Neural progenitor cell (in vitro differentiated cells): Measurements from ENCODE around the gene SCAI. TPM values are rescaled to one million over a fixed set of nuclear protein-coding genes. Genes with fewer than 3 reads are reported as not detected.

Experiments used
- DNase-seq: peaks from one replicate; pipeline ENCODE4 v3.0.0-alpha.2; 2016; ENCODE audit warnings: low spot score
- H2AFZ ChIP-seq: fragments of 200-600 bp; sonication (generic); replicated peaks from 2 replicates; pipeline ENCODE4 v1.6.1; 2016; ENCODE audit warnings: antibody characterized with exemption
- H3F3A ChIP-seq: fragments of 200-600 bp; sonication (generic); 2 replicates; pipeline ENCODE4 v1.6.1; 2016; ENCODE audit warnings: antibody characterized with exemption, low read depth
- H3K27ac ChIP-seq: fragments of 200-600 bp; sonication (generic); 2 replicates; pipeline ENCODE4 v1.5.1; 2016; ENCODE audit warnings: mild to moderate bottlenecking
- H3K27me3 ChIP-seq: fragments of 200-600 bp; sonication (generic); 2 replicates; pipeline ENCODE4 v1.6.1; 2016; ENCODE audit warnings: mild to moderate bottlenecking, moderate library complexity
- H3K36me3 ChIP-seq: fragments of 200-600 bp; sonication (generic); 2 replicates; pipeline ENCODE4 v1.5.1; 2016
- H3K4me1 ChIP-seq: fragments of 200-600 bp; sonication (generic); 2 replicates; pipeline ENCODE4 v1.6.1; 2016; ENCODE audit warnings: mixed run types
- H3K4me2 ChIP-seq: fragments of 200-600 bp; sonication (generic); 2 replicates; pipeline ENCODE4 v1.6.1; 2016
- H3K4me3 ChIP-seq: fragments of 200-600 bp; sonication (generic); 2 replicates; pipeline ENCODE4 v1.5.1; 2016
- H3K79me2 ChIP-seq: fragments of 200-600 bp; sonication (generic); 2 replicates; pipeline ENCODE4 v1.6.1; 2016; ENCODE audit warnings: low read depth
- H3K9ac ChIP-seq: fragments of 200-600 bp; sonication (generic); 2 replicates; pipeline ENCODE4 v1.6.1; 2016
- H3K9me3 ChIP-seq: fragments of 200-600 bp; sonication (generic); 2 replicates; pipeline ENCODE4 v1.5.1; 2016; ENCODE audit warnings: low read depth
- H4K20me1 ChIP-seq: fragments of 200-600 bp; sonication (generic); 2 replicates; pipeline ENCODE4 v1.6.1; 2016; ENCODE audit warnings: low read depth
- H3K27ac Mint-ChIP-seq: 3 replicates; pipeline ENCODE4 v1.8.0; 2021; ENCODE audit warnings: mixed read lengths
- H3K27me3 Mint-ChIP-seq: 2 replicates; pipeline ENCODE4 v1.8.0; 2022; ENCODE audit warnings: low read depth, mild to moderate bottlenecking, inconsistent platforms, moderate library complexity, mixed read lengths; ENCODE audit not compliant: insufficient read depth
- H3K36me3 Mint-ChIP-seq: 3 replicates; pipeline ENCODE4 v1.8.0; 2021; ENCODE audit warnings: mixed read lengths
- H3K4me1 Mint-ChIP-seq: 3 replicates; pipeline ENCODE4 v1.8.0; 2021; ENCODE audit warnings: mixed read lengths
- H3K4me3 Mint-ChIP-seq: 3 replicates; pipeline ENCODE4 v1.8.0; 2021; ENCODE audit warnings: mild to moderate bottlenecking, moderate library complexity, mixed read lengths
- H3K9me3 Mint-ChIP-seq: 3 replicates; pipeline ENCODE4 v1.8.0; 2020; ENCODE audit warnings: mixed read lengths
- CTCF ChIP-seq: fragments of 200-600 bp; sonication (generic); IDR thresholded peaks from 2 replicates; pipeline ENCODE4 v1.5.1; 2017; ENCODE audit warnings: antibody characterized with exemption, mild to moderate bottlenecking
- EZH2 ChIP-seq: fragments of 200-600 bp; sonication (generic); IDR thresholded peaks from 2 replicates; pipeline ENCODE4 v1.6.1; 2017; ENCODE audit warnings: antibody characterized with exemption, mild to moderate bottlenecking, moderate library complexity
- EZH2phosphoT487 ChIP-seq: fragments of 200-600 bp; sonication (generic); IDR thresholded peaks from 2 replicates; pipeline ENCODE4 v1.6.1; 2017; ENCODE audit warnings: antibody characterized with exemption
- total RNA-seq: library from RNA; depleted of rRNA; stranded (reverse); fragments of >200 nt; gene quantifications from 2 replicates; pipeline ENCODE4 v1.2.3, GENCODE V29; 2015; ENCODE audit warnings: low replicate concordance

SCAI gene
- total RNA-seq, 1 donor from 2014 or later = 30.2 TPM

- no peak overlapping the region for H3K4me2 ChIP-seq
- no peaks in the 10 kb centered on the region for H3K27me3 Mint-ChIP-seq
- H3K9ac ChIP-seq = no peak overlapping the region
- no peak for DNase-seq
- H3K4me3 Mint-ChIP-seq = no peak overlapping the region
- no peaks in the 10 kb centered on the region for H3K27me3 ChIP-seq
- H4K20me1 ChIP-seq = no peaks in the 10 kb centered on the region
- no peaks in the 10 kb centered on the region for H3K4me1 ChIP-seq
- no peaks in the 10 kb centered on the region for H3F3A ChIP-seq
- no peaks in the 10 kb centered on the region for H3K79me2 ChIP-seq
- H3K27ac ChIP-seq = no peak overlapping the region
- no peak overlapping the region for H3K27ac Mint-ChIP-seq
- no peaks in the 10 kb centered on the region for H3K4me1 Mint-ChIP-seq
- H3K36me3 ChIP-seq = no peaks in the 10 kb centered on the region
- no peak overlapping the region for H2AFZ ChIP-seq
- H3K4me3 ChIP-seq = no peak overlapping the region
- no peaks in the 10 kb centered on the region for H3K9me3 Mint-ChIP-seq
- no peaks in the 10 kb centered on the region for H3K9me3 ChIP-seq
- no peak for TF ChIP-seq EZH2
- no peak for TF ChIP-seq EZH2phosphoT487
- TF ChIP-seq CTCF = no peak
- H3K36me3 Mint-ChIP-seq = peaks cover 1% of the 10 kb centered on the region
Observed at GRCh38 chr9:124954255-124954654, 189.1 kb downstream of the SCAI start.

- no peaks in the 10 kb centered on the region for H3K36me3 ChIP-seq
- no peaks in the 10 kb centered on the region for H3K79me2 ChIP-seq
- H3K4me2 ChIP-seq = no peak overlapping the region
- Mint-ChIP-seq H3K36me3 (peaks cover 1% of the 10 kb centered on the region), H3K27ac (no peak overlapping the region), H3K27me3 (no peaks in the 10 kb centered on the region), H3K9me3 (no peaks in the 10 kb centered on the region), H3K4me1 (no peaks in the 10 kb centered on the region), H3K4me3 (no peak overlapping the region)
- TF ChIP-seq EZH2 (no peak), EZH2phosphoT487 (no peak), CTCF (no peak)
- no peaks in the 10 kb centered on the region for H3K27me3 ChIP-seq
- no peaks in the 10 kb centered on the region for H3K4me1 ChIP-seq
- no peak overlapping the region for H3K27ac ChIP-seq
- no peak overlapping the region for H3K9ac ChIP-seq
- H2AFZ ChIP-seq = no peak overlapping the region
- DNase-seq = no peak
- H3F3A ChIP-seq = no peaks in the 10 kb centered on the region
- no peaks in the 10 kb centered on the region for H4K20me1 ChIP-seq
- no peak overlapping the region for H3K4me3 ChIP-seq
- H3K9me3 ChIP-seq = no peaks in the 10 kb centered on the region
Observed at GRCh38 chr9:124950050-124950718, 193.1 kb downstream of the SCAI start.

- no peaks in the 10 kb centered on the region for H3K79me2 ChIP-seq
- Mint-ChIP-seq H3K36me3 (peaks cover 1% of the 10 kb centered on the region), H3K27ac (no peak overlapping the region), H3K27me3 (no peaks in the 10 kb centered on the region), H3K4me1 (no peaks in the 10 kb centered on the region), H3K9me3 (no peaks in the 10 kb centered on the region), H3K4me3 (no peak overlapping the region)
- H3F3A ChIP-seq = no peaks in the 10 kb centered on the region
- no peak overlapping the region for H3K27ac ChIP-seq
- H3K27me3 ChIP-seq = no peaks in the 10 kb centered on the region
- no peak for DNase-seq
- no peak overlapping the region for H3K9ac ChIP-seq
- H3K36me3 ChIP-seq = no peaks in the 10 kb centered on the region
- no peak overlapping the region for H2AFZ ChIP-seq
- no peak overlapping the region for H3K4me3 ChIP-seq
- H4K20me1 ChIP-seq = no peaks in the 10 kb centered on the region
- no peak overlapping the region for H3K4me2 ChIP-seq
- TF ChIP-seq CTCF (no peak), EZH2phosphoT487 (no peak), EZH2 (no peak)
- no peaks in the 10 kb centered on the region for H3K9me3 ChIP-seq
- H3K4me1 ChIP-seq = no peaks in the 10 kb centered on the region
Observed at GRCh38 chr9:124949387-124949786, 193.9 kb downstream of the SCAI start.
